GM18868 (cell line): ENCODE measurements around the gene CFAP53.
"Not testable (repeated sequence)": the region's sequence is repeated elsewhere in the genome, so short reads cannot be mapped to it uniquely, and the experiment has no call there.

ENCODE experiments used
- ATAC-seq: cut with Tn5 transposase; IDR thresholded peaks from one replicate; pipeline ENCODE4 v1.9.1; 2021; ENCODE audit warnings: mild to moderate bottlenecking, moderate library complexity; ENCODE audit not compliant: unreplicated experiment

Gene CFAP53

GRCh38 chr18:50266248-50266704 lies at the start of gene CFAP53:
Gene CFAP53 (minus strand): TSS chr18:50266495. CDS start chr18:50266404, 91 bp downstream.
- ATAC-seq = peak; percentile 97

GRCh38 chr18:50315100-50315871 lies 49.0 kb upstream of the CFAP53 start:
- peak; percentile 77 for ATAC-seq

GRCh38 chr18:50313873-50314460 lies 47.7 kb upstream of the CFAP53 start:
- no peak for ATAC-seq

- ATAC-seq = peak; percentile 30
Observed at GRCh38 chr18:50313031-50313607, 46.8 kb upstream of the CFAP53 start.

GRCh38 chr18:50312296-50313030 lies 46.2 kb upstream of the CFAP53 start:
- ATAC-seq = peak; percentile 72

GRCh38 chr18:50311650-50312049 lies 45.4 kb upstream of the CFAP53 start:
- ATAC-seq = no peak

- no peak for ATAC-seq
Observed at GRCh38 chr18:50310080-50310479, 43.8 kb upstream of the CFAP53 start.

GRCh38 chr18:50308851-50309250 lies 42.6 kb upstream of the CFAP53 start:
- ATAC-seq = not testable (repeated sequence)

GRCh38 chr18:50307738-50308470 lies 41.6 kb upstream of the CFAP53 start:
- peak; percentile 92 for ATAC-seq

- ATAC-seq = no peak
Observed at GRCh38 chr18:50307400-50307737, 41.1 kb upstream of the CFAP53 start.

- ATAC-seq = no peak
Observed at GRCh38 chr18:50306944-50307343, 40.6 kb upstream of the CFAP53 start.

GRCh38 chr18:50301074-50301473 lies 34.8 kb upstream of the CFAP53 start:
- no peak for ATAC-seq

GRCh38 chr18:50299626-50300388 lies 33.5 kb upstream of the CFAP53 start:
- ATAC-seq = no peak

- ATAC-seq = no peak
Observed at GRCh38 chr18:50298443-50299284, 32.4 kb upstream of the CFAP53 start.

GRCh38 chr18:50297621-50298442 lies 31.5 kb upstream of the CFAP53 start:
- peak; percentile 100 for ATAC-seq

GRCh38 chr18:50293039-50293438 lies 26.7 kb upstream of the CFAP53 start:
- ATAC-seq = no peak

GRCh38 chr18:50289108-50289443 lies 22.8 kb upstream of the CFAP53 start:
- no peak for ATAC-seq

- not testable (repeated sequence) for ATAC-seq
Observed at GRCh38 chr18:50288348-50289107, 22.2 kb upstream of the CFAP53 start.
